Left renal cortex interstitium (tissue), 4 donors: Measurements from ENCODE around the gene ACOT13. TPM values are rescaled to one million over a fixed set of nuclear protein-coding genes. Genes with fewer than 3 reads are reported as not detected.
"Not testable (repeated sequence)": the region's sequence is repeated elsewhere in the genome, so short reads cannot be mapped to it uniquely, and the experiment has no call there.

Source experiments
- DNase-seq, 4 donors: peaks; one replicate each; pipeline ENCODE4 v3.0.0-alpha.2; 2013; ENCODE audit warnings: low read depth in 4 of 4, low spot score in 2 of 4, missing footprints in 1 of 4
- polyA plus RNA-seq, 4 donors: library from polyadenylated mRNA; unstranded; fragments of 120-200 nt; gene quantifications; one replicate each; pipeline ENCODE4 v1.2.1, GENCODE V29; 2013; ENCODE audit not compliant: insufficient read length in 4 of 4

Gene ACOT13
- polyA plus RNA-seq, 4 donors: 33.5 to 45.4 (median 35.0) TPM

DNA sequence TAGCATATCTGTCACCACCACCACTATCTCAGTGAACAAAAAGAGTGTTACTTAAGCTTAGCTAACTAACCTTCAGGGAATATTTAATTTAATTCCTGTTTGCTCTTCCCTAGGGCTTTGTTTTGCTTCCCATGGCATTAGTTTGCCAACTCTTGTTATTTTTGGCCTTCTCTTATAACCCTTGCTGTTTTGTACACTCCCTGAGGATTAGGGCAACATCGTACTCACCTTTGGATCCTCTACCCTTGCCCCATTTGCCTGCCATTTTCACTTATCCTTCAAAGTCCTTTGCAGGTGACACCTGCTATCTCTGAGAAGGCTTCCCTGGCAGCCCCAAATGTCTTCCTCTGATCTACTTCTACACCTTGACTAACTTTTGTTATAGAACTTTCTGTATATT is 23.7 kb downstream of the ACOT13 start:
- DNase-seq: no peak

DNA sequence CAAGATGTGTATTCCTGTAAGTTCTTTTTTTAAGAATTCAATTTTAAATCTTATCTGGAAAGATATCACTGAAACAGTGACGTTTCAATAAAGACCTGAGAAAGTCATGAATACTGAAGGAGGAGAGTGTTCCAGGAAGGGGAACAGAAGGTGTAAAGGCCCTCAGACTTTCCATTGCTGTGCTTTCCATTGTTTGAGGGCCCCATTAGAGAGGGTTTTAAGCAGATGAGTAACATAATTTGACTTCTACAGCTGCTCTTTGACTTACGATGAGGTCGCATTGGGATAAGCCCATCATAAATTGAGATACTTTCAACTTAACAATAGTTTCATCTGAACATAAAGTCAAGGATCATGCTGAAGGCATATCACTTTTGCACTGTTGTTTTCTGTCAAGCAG is 24.7 kb downstream of the ACOT13 start:
- no peak for DNase-seq

- no peak for DNase-seq
These were observed 25.1 kb downstream of the ACOT13 start for GRCh38 chr6:24692003-24692402.

- DNase-seq: no peak
These were observed 25.5 kb downstream of the ACOT13 start for GRCh38 chr6:24692415-24692814.

DNA sequence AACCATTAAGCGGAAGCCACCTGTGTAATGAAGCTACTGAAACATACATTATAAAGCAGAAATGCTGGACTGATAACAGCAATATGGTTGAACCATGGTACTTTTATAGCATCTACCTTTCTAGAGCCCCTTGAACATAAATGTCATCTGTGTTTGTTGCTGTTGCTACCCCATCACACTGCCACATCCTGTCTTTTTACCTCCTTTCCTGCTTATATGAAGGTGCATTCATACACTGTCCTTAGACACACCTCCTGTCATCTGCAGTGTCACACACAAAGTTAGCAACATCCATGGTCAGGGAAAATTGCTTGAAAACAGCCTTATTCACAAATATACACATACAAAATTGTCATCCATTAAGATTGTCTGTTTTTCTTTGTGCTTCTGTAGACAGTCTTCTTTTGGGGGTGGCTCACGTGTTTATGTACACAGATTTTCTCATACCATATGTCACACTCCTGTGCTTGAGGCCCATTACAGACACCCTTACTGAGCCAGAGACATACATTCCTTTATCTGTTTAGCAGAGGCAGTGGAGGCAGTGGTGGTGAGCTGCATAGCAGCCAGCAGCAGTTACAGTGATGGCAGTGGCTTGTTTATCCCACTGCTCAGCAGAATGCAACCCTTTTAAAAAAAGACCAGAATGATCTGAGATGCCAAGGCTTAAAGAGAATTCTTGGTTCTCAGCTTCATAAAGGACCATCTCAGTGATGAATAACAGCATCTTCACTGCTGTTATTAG is 26.1 kb downstream of the ACOT13 start:
- no peak for DNase-seq

- DNase-seq: no peak
These were observed 27.3 kb downstream of the ACOT13 start for GRCh38 chr6:24694198-24694597.

DNA sequence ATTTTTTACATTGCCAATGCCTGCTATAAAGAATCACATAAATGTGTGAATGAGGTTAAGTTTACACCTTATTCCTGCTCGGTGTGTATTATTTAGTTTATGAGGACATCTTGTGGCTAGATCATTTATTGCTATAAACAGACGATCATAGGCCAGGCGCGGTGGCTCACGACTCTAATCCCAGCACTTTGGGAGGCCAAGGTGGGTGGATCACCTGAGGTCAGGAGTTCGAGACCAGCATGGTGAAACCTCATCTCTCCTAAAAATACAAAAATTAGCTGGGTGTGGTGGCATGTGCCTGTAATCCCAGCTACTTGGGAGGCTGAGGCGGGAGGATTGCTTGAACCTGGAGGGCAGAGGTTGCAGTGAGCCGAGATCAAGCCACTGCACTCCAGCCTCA is 28.8 kb downstream of the ACOT13 start:
- not testable (repeated sequence) for DNase-seq

GRCh38 chr6:24696097-24696496 is 29.2 kb downstream of the ACOT13 start:
- DNase-seq: no peak

DNA sequence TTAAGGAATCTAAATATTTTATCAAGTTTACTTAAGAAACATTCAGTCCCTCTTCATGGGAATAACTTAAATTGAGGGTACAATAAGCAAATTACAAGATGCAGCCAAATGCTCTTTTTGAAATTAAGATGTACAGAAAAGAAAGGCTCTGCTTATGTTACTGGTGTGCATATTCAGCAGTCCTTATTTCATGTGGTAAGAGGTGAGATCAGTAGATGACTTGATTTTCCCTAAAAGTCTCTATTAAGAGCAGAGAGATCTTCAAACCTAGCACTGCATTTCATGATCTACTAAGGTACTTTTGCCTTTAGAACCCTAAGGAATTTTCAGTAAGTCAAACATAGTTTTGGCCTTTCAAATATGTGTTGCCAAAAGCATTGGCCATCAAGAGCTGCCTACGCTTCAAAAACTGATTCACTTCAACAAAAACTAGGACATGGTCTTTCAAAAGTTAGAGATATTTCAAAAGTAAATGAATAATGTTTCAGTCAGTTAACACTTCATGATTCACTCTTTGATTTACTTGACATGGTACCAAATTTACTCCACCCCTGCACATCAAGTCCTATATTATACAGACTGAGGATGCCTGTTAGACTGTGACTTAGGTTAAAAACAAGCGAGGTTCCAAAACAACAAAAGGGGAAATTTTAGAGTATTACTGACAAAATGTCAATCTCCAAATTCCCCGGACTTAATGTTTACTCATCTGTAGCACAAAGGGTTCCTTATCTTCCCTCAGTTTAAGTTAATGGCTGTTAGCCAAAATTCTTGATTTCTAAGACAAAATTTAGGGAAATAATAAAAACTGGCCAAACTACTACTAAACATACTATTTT is 32.9 kb downstream of the ACOT13 start:
- no peak for DNase-seq

DNA sequence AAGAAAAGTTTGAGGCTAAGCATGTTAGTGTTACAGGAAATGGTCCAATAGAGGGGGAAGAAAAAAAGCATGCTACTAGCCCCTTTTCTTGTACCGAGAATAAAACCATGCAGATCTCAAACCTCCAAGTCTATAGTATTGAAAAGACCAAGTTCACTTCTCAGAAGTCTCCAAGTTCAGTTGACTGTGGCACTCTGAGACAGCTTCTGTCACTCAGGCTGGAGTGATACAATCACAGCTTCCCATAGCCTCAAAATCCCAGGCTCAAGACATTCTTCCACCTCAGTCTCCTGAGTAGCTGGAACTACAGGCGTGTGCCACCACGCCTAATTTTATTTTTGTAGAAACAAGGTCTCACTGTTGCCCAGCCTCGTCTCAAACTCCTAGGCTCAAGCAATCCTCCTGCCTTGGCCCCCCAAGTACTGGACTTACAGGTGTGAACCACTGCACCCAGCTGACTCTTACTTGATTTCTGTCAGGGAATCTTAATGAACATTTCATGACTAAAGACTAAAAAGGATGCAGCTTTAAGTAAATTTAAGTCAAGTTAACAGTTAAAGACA is 35.9 kb downstream of the ACOT13 start:
- DNase-seq: no peak

DNA sequence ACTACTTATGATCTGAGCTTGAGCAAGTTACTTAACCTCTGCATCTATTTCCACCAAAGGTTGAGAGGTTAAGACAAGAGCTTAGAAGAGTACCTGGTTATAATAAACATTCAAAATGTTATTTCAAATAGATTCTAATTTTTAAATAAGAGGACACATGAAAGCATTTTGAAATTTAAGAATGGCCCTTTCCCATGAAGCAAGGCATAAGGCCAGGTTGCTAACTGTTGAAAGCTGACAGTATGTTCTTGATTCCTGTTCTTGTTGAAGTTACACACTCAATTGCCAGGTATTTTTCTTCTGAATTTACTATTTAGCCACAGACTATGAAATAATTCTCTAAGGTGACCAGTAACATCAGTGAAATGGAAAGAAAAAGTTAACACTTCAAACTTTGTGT is 37.6 kb downstream of the ACOT13 start:
- DNase-seq: no peak

DNA sequence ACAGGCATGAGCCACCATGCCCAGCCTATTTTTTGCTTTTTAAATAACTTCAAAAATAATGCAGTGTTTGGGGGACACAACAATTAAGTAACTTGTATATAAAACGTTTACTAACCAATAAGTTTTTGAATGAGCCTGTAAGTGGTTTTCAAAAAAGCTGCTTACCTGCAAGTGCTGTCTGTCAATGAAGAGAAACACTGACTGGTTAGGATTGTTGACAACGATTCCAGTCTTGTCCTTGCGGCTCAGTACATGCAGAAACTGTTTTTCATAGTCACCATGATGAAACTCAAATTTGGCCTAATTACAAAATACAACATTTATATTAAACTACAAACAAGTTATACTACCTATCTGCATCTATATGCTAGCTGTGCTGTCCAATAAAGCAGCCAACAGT is 41.7 kb downstream of the ACOT13 start:
- DNase-seq: no peak

DNA sequence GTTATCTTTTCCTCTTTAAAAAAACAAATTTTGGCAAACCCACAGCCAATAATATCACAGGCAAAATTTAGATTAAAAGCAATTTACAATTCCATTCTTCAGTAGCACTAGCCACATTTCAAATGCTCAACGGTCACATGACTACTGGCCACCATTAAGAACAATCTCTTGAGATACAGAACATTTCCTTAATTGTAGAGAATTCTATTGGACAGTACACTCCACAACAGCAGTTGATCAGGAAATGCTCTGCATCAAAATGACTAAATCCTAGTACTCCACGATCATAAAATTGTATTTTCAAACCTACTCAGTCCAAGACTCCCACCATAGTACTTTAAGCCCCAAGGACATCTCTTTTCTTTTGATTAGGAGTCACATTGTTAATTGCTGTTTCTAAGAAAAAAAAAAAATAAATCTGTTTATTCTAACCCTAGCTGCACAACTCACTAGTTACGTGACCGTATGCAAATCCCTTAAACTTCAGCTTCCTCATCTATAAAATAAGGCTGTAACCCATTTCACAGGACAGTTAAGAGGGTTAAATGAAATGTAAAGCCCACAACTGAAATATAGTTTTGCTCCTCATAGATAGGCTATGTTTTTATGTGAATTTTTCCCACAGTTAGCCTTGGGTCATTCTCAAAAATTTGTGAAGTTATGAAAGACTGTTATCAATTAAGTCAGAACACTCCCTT is 42.3 kb downstream of the ACOT13 start:
- DNase-seq: no peak

GRCh38 chr6:24710519-24711303 is 43.8 kb downstream of the ACOT13 start:
- no peak for DNase-seq

DNA sequence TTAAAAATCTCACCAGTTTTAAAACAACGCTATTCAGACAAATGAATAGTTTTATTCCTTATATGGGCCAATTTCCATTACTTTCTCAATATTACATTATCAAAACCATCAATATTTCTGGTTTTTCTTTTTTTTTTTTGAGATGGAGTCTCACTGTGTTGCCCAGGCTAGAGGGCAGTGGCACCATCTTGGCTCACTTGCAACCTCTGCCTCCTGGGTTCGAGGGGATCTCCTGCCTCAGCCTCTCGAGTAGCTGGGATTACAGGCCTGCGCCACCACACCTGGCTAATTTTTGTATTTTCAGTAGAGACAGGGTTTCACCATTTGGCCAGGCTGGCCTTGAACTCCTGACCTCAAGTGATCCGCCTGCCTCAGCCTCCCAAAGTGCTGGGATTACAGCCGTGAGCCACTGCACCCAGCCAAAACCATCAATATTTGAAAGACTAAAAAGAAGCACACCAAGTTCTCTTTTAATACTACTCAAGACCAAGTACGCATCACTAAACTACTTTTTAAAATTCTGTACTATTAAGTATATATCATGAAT is 49.8 kb downstream of the ACOT13 start:
- not testable (repeated sequence) for DNase-seq

DNA sequence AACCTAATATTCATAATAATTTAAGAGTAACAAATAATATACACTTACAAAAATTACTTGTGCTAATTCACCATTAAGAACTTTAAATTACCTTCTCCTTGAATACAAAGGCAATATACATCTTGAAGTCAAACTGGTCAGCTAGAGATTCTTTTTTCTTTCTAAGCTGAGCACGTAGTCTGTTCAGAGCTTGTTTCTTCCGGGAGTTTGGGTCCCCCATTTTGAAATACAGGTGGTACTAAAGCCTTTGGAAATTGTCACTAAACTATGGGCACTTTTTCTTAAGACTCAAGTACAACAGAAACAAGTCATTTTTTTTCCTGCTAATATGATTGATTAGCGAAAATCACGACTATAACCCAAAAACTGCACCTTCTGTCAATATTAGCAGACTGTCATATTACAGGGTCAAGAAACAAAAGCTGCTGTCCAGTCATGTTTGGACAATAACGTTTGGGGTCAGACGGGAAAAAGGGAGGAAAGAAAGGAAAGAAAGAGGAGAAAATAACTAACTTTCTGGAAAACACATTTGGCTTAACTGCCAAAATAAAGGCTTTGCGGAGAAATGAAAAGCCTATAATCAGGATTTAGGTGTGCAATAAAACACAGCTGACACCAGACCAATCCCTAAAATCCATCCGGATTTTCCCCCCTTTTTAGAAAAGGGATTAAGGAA is 51.7 kb downstream of the ACOT13 start:
- no peak for DNase-seq

DNA sequence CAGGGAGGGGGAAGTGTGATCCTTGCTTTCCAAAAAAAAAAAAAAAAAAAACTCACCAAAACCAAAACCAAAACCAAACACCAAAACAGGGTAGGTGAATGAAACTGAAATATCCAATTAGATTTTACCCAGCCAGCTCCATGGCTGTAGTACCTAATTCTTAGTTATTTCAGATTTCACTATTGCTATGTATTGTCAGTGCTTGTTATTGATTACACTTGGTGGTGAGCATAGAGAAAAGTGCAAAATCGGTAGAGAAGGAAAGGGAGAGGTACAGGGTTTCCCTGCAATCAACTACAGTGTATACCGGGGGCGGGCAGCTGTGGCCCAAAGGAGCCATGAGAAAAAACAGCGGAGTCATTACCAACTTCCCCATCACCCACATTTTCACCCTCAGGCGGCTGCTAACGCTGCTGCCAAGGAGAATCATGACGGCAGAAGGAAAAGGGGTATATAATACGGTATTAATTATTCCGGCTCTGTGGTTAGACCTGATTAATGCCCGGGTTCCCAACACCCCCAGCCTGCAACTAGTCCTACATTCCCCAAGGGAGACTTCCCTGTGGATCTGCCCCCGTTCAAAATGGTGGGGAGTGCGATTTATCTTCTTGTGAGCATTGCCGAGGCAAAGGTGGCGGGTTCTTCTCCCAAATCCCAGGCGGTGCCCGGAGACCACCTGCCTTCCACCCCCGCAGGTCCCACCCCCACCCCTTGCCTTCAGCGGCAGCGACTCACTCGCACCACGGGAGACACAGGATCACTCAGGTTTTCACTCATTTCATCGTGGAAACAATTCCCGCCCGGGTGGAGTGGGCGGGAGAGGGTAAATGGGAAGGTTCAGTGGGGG is 52.5 kb downstream of the ACOT13 start, which contains the start of gene C6orf62:
C6orf62 (minus strand) TSS at position 30 of the 847 bp plus-strand sequence. CDS start 486 bp downstream, outside the sequence.
- no peak for DNase-seq

- DNase-seq: no peak
These were observed 53.3 kb downstream of the ACOT13 start for GRCh38 chr6:24720131-24720603.
